Parathyroid adenoma (tissue), 2 donors: ENCODE data around the gene SLC44A4.

Source experiments
- H2AFZ ChIP-seq: fragments of 300-600 bp; sonication (generic); one replicate; pipeline ENCODE4 v1.7.0; 2017; ENCODE audit warnings: antibody characterized with exemption, mild to moderate bottlenecking
- H3K27ac ChIP-seq: fragments of 300-600 bp; sonication (generic); one replicate; pipeline ENCODE4 v1.7.0; 2017
- H3K27me3 ChIP-seq: fragments of 300-600 bp; sonication (generic); one replicate; pipeline ENCODE4 v1.7.0; 2017; ENCODE audit warnings: low read length; ENCODE audit not compliant: control insufficient read depth, insufficient read depth
- H3K36me3 ChIP-seq: fragments of 300-600 bp; sonication (generic); one replicate; pipeline ENCODE4 v1.7.0; 2017; ENCODE audit warnings: low read length; ENCODE audit not compliant: control insufficient read depth, insufficient read depth
- H3K4me1 ChIP-seq: fragments of 300-600 bp; sonication (generic); one replicate; pipeline ENCODE4 v1.7.0; 2017; ENCODE audit warnings: control low read depth
- H3K4me2 ChIP-seq: fragments of 300-600 bp; sonication (generic); one replicate; pipeline ENCODE4 v1.7.0; 2017; ENCODE audit warnings: low read length
- H3K4me3 ChIP-seq: fragments of 300-600 bp; sonication (generic); one replicate; pipeline ENCODE4 v1.7.0; 2017; ENCODE audit warnings: low read depth, low read length
- H3K79me2 ChIP-seq: fragments of 300-600 bp; sonication (generic); one replicate; pipeline ENCODE4 v1.7.0; 2017; ENCODE audit warnings: control low read depth
- H3K9ac ChIP-seq: fragments of 300-600 bp; sonication (generic); one replicate; pipeline ENCODE4 v1.7.0; 2017; ENCODE audit warnings: mild to moderate bottlenecking
- H3K9me3 ChIP-seq: fragments of 300-600 bp; sonication (generic); one replicate; pipeline ENCODE4 v1.7.0; 2017; ENCODE audit warnings: low read length; ENCODE audit not compliant: control insufficient read depth
- TF ChIP-seq, protein P1 (sequence below): fragments of 300-600 bp; sonication (generic); IDR thresholded peaks from one replicate; pipeline ENCODE4 v1.7.0; 2017; ENCODE audit warnings: antibody characterized with exemption, mild to moderate bottlenecking
- donor health status: primary hyperparathyroidism.

SLC44A4 gene

DNA sequence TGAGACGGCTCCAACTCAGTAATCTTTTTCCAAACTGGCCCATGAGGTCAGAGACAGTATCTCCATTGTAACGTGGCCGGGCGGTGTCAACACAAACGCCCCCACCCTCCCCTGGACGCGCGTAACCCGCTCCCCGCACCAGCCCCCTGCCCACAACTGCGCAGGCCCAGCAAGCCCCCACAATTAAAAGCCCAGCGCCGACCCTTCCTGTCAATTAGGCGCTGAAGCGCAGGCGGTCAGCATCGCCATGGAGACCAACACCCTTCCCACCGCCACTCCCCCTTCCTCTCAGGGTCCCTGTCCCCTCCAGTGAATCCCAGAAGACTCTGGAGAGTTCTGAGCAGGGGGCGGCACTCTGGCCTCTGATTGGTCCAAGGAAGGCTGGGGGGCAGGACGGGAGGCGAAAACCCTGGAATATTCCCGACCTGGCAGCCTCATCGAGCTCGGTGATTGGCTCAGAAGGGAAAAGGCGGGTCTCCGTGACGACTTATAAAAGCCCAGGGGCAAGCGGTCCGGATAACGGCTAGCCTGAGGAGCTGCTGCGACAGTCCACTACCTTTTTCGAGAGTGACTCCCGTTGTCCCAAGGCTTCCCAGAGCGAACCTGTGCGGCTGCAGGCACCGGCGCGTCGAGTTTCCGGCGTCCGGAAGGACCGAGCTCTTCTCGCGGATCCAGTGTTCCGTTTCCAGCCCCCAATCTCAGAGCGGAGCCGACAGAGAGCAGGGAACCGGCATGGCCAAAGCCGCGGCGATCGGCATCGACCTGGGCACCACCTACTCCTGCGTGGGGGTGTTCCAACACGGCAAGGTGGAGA lies 63.6 kb downstream of the SLC44A4 start, which contains the start of the genes HSPA1A and HSPA1L:
TSS of gene HSPA1A (plus strand) at position 519 of the 814 bp plus-strand sequence. CDS start at position 733, 214 bp downstream.
TSS of gene HSPA1L (minus strand) at position 259 of the 814 bp plus-strand sequence. CDS start 3,311 bp downstream, outside the sequence.
- H3K4me3 ChIP-seq = peak within 1 kb of the TSS; percentile 61
- H2AFZ ChIP-seq = peak within 1 kb of the TSS; percentile 93
- peak within 1 kb of the TSS; percentile 94 for H3K27ac ChIP-seq
- H3K36me3 ChIP-seq = no peaks in the 10 kb centered on the region
- H3K4me1 ChIP-seq = peaks cover 9% of the 10 kb centered on the region
- no peaks in the 10 kb centered on the region for H3K27me3 ChIP-seq
- no peaks in the 10 kb centered on the region for H3K79me2 ChIP-seq
- H3K9me3 ChIP-seq = no peaks in the 10 kb centered on the region
- peak within 1 kb of the TSS; percentile 94 for H3K4me2 ChIP-seq
- H3K9ac ChIP-seq = no peak within 1 kb of the TSS
- TF ChIP-seq, protein P1, sequence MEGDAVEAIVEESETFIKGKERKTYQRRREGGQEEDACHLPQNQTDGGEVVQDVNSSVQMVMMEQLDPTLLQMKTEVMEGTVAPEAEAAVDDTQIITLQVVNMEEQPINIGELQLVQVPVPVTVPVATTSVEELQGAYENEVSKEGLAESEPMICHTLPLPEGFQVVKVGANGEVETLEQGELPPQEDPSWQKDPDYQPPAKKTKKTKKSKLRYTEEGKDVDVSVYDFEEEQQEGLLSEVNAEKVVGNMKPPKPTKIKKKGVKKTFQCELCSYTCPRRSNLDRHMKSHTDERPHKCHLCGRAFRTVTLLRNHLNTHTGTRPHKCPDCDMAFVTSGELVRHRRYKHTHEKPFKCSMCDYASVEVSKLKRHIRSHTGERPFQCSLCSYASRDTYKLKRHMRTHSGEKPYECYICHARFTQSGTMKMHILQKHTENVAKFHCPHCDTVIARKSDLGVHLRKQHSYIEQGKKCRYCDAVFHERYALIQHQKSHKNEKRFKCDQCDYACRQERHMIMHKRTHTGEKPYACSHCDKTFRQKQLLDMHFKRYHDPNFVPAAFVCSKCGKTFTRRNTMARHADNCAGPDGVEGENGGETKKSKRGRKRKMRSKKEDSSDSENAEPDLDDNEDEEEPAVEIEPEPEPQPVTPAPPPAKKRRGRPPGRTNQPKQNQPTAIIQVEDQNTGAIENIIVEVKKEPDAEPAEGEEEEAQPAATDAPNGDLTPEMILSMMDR = no peak

DNA sequence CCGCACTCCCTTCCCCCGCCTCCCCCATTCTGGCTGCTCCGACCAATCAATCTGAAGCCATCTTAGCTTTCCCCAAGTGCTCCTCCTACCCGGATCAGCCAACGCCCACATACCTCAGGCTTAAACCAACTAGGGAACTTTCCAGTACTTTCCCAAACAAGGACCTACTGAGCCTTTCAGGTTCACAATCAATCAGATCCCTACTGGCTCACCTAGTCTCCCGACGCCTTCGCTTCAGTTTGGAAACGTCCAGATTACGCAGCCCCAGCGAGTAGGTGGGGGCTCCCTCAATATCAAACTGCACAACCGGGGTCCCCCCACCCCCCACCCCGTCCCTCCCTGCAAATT lies 64.1 kb downstream of the SLC44A4 start:
- H3K9ac ChIP-seq = no peak overlapping the region
- peak overlapping the region; percentile 94 for H3K4me2 ChIP-seq
- peak overlapping the region; percentile 94 for H3K27ac ChIP-seq
- peaks cover 9% of the 10 kb centered on the region for H3K4me1 ChIP-seq
- H3K4me3 ChIP-seq = peak overlapping the region; percentile 61
- TF ChIP-seq, protein P1 = no peak
- H3K79me2 ChIP-seq = no peaks in the 10 kb centered on the region
- peak overlapping the region; percentile 88 for H2AFZ ChIP-seq
- no peaks in the 10 kb centered on the region for H3K27me3 ChIP-seq
- no peaks in the 10 kb centered on the region for H3K36me3 ChIP-seq
- H3K9me3 ChIP-seq = no peaks in the 10 kb centered on the region

DNA sequence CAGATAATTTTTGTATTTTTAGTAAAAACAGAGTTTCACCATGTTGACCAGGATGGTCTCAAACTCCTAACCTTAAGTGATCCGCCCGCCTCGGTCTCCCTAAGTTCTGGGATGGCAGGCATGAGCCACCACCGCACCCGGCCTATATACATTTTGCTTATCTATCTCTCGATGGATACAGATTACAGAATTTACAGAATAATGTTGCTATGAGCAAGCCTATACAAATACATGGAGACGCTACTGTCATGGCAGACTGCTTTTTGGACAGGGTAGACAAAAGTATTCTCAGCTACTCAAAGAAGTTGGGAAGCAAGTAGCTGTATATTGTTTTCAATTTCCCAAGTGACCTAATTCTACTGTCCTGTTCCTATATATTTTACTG lies 65.3 kb downstream of the SLC44A4 start:
- no peaks in the 10 kb centered on the region for H3K9me3 ChIP-seq
- H3K27ac ChIP-seq = peak overlapping the region; percentile 88
- H3K36me3 ChIP-seq = no peaks in the 10 kb centered on the region
- no peaks in the 10 kb centered on the region for H3K27me3 ChIP-seq
- H3K4me3 ChIP-seq = peak overlapping the region; percentile 42
- TF ChIP-seq, protein P1 = no peak
- H3K79me2 ChIP-seq = no peaks in the 10 kb centered on the region
- H2AFZ ChIP-seq = peak overlapping the region; percentile 93
- H3K4me2 ChIP-seq = peak overlapping the region; percentile 76
- H3K9ac ChIP-seq = no peak overlapping the region
- H3K4me1 ChIP-seq = peaks cover 9% of the 10 kb centered on the region
